ENCODE results near the gene PANK4.
"Not testable (repeated sequence)": the region's sequence is repeated elsewhere in the genome, so short reads cannot be mapped to it uniquely, and the experiment has no call there.

Gene PANK4

GRCh38 chr1:2525920-2526823 lies at the start of gene PANK4:
PANK4 (minus strand) TSS chr1:2526596; CDS start chr1:2526587, 9 bp downstream.
- peak; percentile 90 for DNase-seq

- no peak for DNase-seq
Observed at GRCh38 chr1:2574350-2574749, 48.0 kb upstream of the PANK4 start.

GRCh38 chr1:2573250-2573920 lies 47.0 kb upstream of the PANK4 start:
- no peak for DNase-seq

GRCh38 chr1:2571348-2571747 lies 45.0 kb upstream of the PANK4 start:
- DNase-seq = no peak

- no peak for DNase-seq
Observed at GRCh38 chr1:2570332-2570731, 43.9 kb upstream of the PANK4 start.

GRCh38 chr1:2569703-2570102 lies 43.3 kb upstream of the PANK4 start:
- not testable (repeated sequence) for DNase-seq

GRCh38 chr1:2569060-2569459 lies 42.7 kb upstream of the PANK4 start:
- DNase-seq = no peak

- DNase-seq = not testable (repeated sequence)
Observed at GRCh38 chr1:2568187-2568816, 41.9 kb upstream of the PANK4 start.

GRCh38 chr1:2567083-2567679 lies 40.8 kb upstream of the PANK4 start:
- DNase-seq = no peak

GRCh38 chr1:2566101-2567045 lies 40.0 kb upstream of the PANK4 start:
- DNase-seq = no peak

- DNase-seq = no peak
Observed at GRCh38 chr1:2564815-2565374, 38.5 kb upstream of the PANK4 start.

GRCh38 chr1:2564006-2564814 lies 37.8 kb upstream of the PANK4 start:
- no peak for DNase-seq

- DNase-seq = no peak
Observed at GRCh38 chr1:2563205-2563604, 36.8 kb upstream of the PANK4 start.

- DNase-seq = no peak
Observed at GRCh38 chr1:2561898-2562895, 35.8 kb upstream of the PANK4 start.

GRCh38 chr1:2561446-2561845 lies 35.0 kb upstream of the PANK4 start:
- no peak for DNase-seq

- DNase-seq = no peak
Observed at GRCh38 chr1:2560299-2561073, 34.1 kb upstream of the PANK4 start.

GRCh38 chr1:2559509-2560298 lies 33.3 kb upstream of the PANK4 start:
- no peak for DNase-seq

GRCh38 chr1:2558861-2559260 lies 32.5 kb upstream of the PANK4 start:
- no peak for DNase-seq

Data from activated T-cell treated with anti-CD3 and anti-CD28 coated beads, Interleukin-2, amount 50 U/mL, for 1 hour (primary cell).